ENCODE data around the gene CACNA2D3. TPM values are rescaled to one million over a fixed set of nuclear protein-coding genes. Genes with fewer than 3 reads are reported as not detected.

The CACNA2D3 gene
- total and polyA plus RNA-seq, 2 donors from 2014 or later: 5.7 to 11.2 TPM

GRCh38 chr3:54954022-54954421 lies 831.7 kb downstream of the CACNA2D3 start:
- no peak overlapping the region for H3K27ac ChIP-seq (ENCODE audit: low read depth in 2 of 2, low read length in 2 of 2)
- no peaks in the 10 kb centered on the region for H3K27me3 ChIP-seq (ENCODE audit: control insufficient read depth, insufficient read depth, low read length)
- no peaks in the 10 kb centered on the region for H3K9me3 ChIP-seq (ENCODE audit: control insufficient read depth in 2 of 3, insufficient read depth in 1 of 3, low read length in 3 of 3)
- H3K4me1 ChIP-seq (ENCODE audit: control insufficient read depth in 2 of 3, insufficient read depth in 2 of 3, low read depth in 1 of 3, low read length in 3 of 3): no peaks in the 10 kb centered on the region
- intact Hi-C loops (cut with DNase I): no loop called here
- DNase-seq (peak in 2 of 5 donors; percentile 18 to 35), FAIRE-seq (no peak)
- no peaks in the 10 kb centered on the region for H3K36me3 ChIP-seq (ENCODE audit: control insufficient read depth in 2 of 3, insufficient read depth in 3 of 3, low read length in 3 of 3)
- no peak overlapping the region for H3K4me3 ChIP-seq (ENCODE audit: low read length in 3 of 3)
- TF ChIP-seq, protein P1, sequence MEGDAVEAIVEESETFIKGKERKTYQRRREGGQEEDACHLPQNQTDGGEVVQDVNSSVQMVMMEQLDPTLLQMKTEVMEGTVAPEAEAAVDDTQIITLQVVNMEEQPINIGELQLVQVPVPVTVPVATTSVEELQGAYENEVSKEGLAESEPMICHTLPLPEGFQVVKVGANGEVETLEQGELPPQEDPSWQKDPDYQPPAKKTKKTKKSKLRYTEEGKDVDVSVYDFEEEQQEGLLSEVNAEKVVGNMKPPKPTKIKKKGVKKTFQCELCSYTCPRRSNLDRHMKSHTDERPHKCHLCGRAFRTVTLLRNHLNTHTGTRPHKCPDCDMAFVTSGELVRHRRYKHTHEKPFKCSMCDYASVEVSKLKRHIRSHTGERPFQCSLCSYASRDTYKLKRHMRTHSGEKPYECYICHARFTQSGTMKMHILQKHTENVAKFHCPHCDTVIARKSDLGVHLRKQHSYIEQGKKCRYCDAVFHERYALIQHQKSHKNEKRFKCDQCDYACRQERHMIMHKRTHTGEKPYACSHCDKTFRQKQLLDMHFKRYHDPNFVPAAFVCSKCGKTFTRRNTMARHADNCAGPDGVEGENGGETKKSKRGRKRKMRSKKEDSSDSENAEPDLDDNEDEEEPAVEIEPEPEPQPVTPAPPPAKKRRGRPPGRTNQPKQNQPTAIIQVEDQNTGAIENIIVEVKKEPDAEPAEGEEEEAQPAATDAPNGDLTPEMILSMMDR (IDR thresholded peaks at IDR 0.05; ENCODE audit: borderline replicate concordance, extremely low read depth, insufficient read depth): no peak
- H3K9ac ChIP-seq (ENCODE audit: low read length in 3 of 3): no peak overlapping the region

- TF ChIP-seq, protein P1 (IDR thresholded peaks at IDR 0.05; ENCODE audit: borderline replicate concordance, extremely low read depth, insufficient read depth): no peak
- no peaks in the 10 kb centered on the region for H3K4me1 ChIP-seq (ENCODE audit: control insufficient read depth in 2 of 3, insufficient read depth in 2 of 3, low read depth in 1 of 3, low read length in 3 of 3)
- FAIRE-seq: no peak
- no peak overlapping the region for H3K9ac ChIP-seq (ENCODE audit: low read length in 3 of 3)
- H3K9me3 ChIP-seq (ENCODE audit: control insufficient read depth in 2 of 3, insufficient read depth in 1 of 3, low read length in 3 of 3): no peaks in the 10 kb centered on the region
- no peak overlapping the region for H3K4me3 ChIP-seq (ENCODE audit: low read length in 3 of 3)
- no peaks in the 10 kb centered on the region for H3K36me3 ChIP-seq (ENCODE audit: control insufficient read depth in 2 of 3, insufficient read depth in 3 of 3, low read length in 3 of 3)
- no peak for DNase-seq
- H3K27ac ChIP-seq (ENCODE audit: low read depth in 2 of 2, low read length in 2 of 2): no peak overlapping the region
- H3K27me3 ChIP-seq (ENCODE audit: control insufficient read depth, insufficient read depth, low read length): no peaks in the 10 kb centered on the region
- intact Hi-C loops (cut with DNase I): no loop called here
Observed at GRCh38 chr3:54954521-54954920, 832.2 kb downstream of the CACNA2D3 start.

GRCh38 chr3:54955496-54955895 lies 833.1 kb downstream of the CACNA2D3 start:
- no peak overlapping the region for H3K27ac ChIP-seq (ENCODE audit: low read depth in 2 of 2, low read length in 2 of 2)
- DNase-seq (no peak), FAIRE-seq (no peak)
- H3K4me1 ChIP-seq (ENCODE audit: control insufficient read depth in 2 of 3, insufficient read depth in 2 of 3, low read depth in 1 of 3, low read length in 3 of 3): no peaks in the 10 kb centered on the region
- intact Hi-C loops (cut with DNase I): no loop called here
- TF ChIP-seq, protein P1 (IDR thresholded peaks at IDR 0.05; ENCODE audit: borderline replicate concordance, extremely low read depth, insufficient read depth): no peak
- no peaks in the 10 kb centered on the region for H3K9me3 ChIP-seq (ENCODE audit: control insufficient read depth in 2 of 3, insufficient read depth in 1 of 3, low read length in 3 of 3)
- H3K9ac ChIP-seq (ENCODE audit: low read length in 3 of 3): no peak overlapping the region
- H3K4me3 ChIP-seq (ENCODE audit: low read length in 3 of 3): no peak overlapping the region
- no peaks in the 10 kb centered on the region for H3K36me3 ChIP-seq (ENCODE audit: control insufficient read depth in 2 of 3, insufficient read depth in 3 of 3, low read length in 3 of 3)
- H3K27me3 ChIP-seq (ENCODE audit: control insufficient read depth, insufficient read depth, low read length): no peaks in the 10 kb centered on the region

DNA sequence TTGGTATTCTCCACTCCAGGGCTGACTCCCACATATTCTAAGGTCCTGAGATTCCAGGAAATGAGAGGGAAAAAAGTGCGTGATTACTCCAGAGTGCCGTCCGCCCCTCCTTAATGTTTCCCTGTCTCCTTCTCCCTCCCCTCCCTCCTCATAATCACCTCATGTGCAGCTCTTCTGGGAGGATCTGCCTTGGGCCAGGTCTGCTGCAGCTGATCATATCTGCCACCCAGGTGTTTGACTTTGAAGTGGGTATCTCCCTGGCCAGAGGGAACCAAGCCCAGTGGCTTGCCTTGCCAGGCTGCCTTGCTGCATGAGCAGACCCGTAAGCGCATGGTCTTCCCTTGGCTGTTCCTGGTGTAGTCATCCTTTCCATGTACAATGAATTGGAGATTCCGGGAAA lies 833.6 kb downstream of the CACNA2D3 start:
- DNase-seq (no peak), FAIRE-seq (no peak)
- Histone ChIP-seq H3K9me3 (ENCODE audit: control insufficient read depth in 2 of 3, insufficient read depth in 1 of 3, low read length in 3 of 3) (no peaks in the 10 kb centered on the region), H3K9ac (ENCODE audit: low read length in 3 of 3) (no peak overlapping the region), H3K4me1 (ENCODE audit: control insufficient read depth in 2 of 3, insufficient read depth in 2 of 3, low read depth in 1 of 3, low read length in 3 of 3) (peaks cover 0 to 3% (median 0%) of the 10 kb centered on the region in 3 donors), H3K4me3 (ENCODE audit: low read length in 3 of 3) (no peak overlapping the region), H3K27me3 (ENCODE audit: control insufficient read depth, insufficient read depth, low read length) (no peaks in the 10 kb centered on the region), H3K36me3 (ENCODE audit: control insufficient read depth in 2 of 3, insufficient read depth in 3 of 3, low read length in 3 of 3) (no peaks in the 10 kb centered on the region), H3K27ac (ENCODE audit: low read depth in 2 of 2, low read length in 2 of 2) (no peak overlapping the region)
- intact Hi-C loops (cut with DNase I): no loop called here
- TF ChIP-seq, protein P1 (IDR thresholded peaks at IDR 0.05; ENCODE audit: borderline replicate concordance, extremely low read depth, insufficient read depth): no peak

Measured in kidney (tissue), 14 donors.